ENCODE data around the gene LARP4.
A peak's percentile ranks its signal among the peaks of the same experiment; 100 is the strongest.
"Not testable (repeated sequence)": the region's sequence is repeated elsewhere in the genome, so short reads cannot be mapped to it uniquely, and the experiment has no call there.

Gene LARP4

GRCh38 chr12:50488801-50489200, 88.1 kb downstream of the LARP4 start:
- DNase-seq: no peak

- not testable (repeated sequence) for DNase-seq
Observed at GRCh38 chr12:50498119-50498518, 97.4 kb downstream of the LARP4 start.

- DNase-seq: peak; percentile 98
Observed at GRCh38 chr12:50504798-50505674, 104.4 kb downstream of the LARP4 start, which contains the start of gene DIP2B. Gene DIP2B, plus strand, starts transcription at chr12:50504985. Its CDS starts 156 bp downstream, at chr12:50505141.

DNA sequence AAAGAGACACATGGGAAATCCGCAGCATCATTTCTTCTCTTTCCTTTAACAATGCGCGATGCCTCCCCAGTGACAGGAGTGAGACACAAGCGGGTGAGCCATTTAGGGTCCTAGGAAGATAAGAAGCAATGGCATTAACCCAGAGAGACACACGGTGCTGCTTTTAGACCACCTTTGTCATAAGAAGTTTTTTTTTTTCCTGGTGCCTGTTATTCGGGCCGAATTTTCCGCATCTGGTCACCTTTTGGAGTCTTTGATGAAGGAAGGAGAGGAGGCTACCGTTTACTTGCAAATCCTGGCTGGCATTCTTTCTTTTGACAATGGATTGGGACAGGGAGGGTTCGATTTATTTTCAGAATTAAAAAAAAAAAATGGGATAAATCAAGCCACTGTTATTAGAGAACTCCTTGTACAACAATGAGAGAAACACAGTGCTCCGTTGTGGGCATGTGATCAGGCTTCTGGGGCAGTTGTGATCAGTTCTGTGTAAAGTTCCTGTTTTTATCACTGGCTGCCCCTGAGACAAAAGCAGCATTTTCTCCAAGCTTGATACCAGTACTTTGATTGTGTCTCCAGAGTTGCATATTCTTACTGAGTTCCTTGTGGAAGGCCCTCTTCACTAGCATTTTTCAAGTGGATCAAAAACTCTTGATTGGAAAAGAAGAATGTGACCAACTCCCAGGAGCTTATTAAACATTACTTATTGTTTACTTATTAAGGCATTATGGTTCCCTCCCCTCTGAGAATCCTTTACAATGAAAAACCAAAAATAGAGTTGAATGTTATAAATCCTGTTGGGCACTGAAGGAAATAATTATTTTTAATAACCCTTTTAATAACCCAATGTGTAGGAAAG, 105.2 kb downstream of the LARP4 start:
- DNase-seq: no peak

- DNase-seq: no peak
Observed at GRCh38 chr12:50506753-50507473, 106.2 kb downstream of the LARP4 start.

DNA sequence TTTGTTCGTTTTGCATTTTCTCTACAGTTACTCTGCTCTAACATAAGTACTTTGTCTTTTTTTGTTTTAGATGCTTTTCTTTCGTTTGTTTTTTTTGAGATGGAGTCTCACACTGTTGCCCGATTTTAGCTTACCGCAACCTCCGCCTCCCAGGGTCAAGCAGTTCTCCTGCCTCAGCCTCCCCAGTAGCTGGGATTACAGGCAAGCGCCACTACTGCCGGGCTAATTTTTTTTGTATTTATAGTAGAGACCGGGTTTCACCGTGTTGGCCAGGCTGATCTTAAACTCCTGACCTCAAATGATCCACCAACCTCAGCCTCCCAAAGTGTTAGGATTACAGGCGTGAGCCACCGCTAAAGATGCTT, 106.8 kb downstream of the LARP4 start:
- no peak for DNase-seq

DNA sequence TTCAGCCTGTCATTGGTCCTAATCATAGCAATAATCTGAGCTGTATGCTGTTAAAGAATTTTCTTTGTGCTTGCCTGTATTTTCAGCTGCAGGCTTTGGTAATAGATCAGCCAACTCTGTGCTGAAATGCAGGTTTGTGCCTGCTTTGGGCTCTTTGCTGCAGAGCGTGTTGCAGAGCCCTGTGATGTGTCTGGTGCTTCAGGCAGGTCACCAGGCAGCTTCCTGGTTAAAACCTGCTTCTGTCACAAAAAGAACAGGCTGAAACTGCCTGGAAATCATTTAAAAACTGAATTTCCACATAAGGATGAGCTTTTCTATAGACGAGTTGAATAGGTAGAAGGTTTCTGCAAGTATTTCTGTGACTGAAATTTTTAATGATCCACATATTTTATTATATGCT, 107.2 kb downstream of the LARP4 start:
- no peak for DNase-seq

DNA sequence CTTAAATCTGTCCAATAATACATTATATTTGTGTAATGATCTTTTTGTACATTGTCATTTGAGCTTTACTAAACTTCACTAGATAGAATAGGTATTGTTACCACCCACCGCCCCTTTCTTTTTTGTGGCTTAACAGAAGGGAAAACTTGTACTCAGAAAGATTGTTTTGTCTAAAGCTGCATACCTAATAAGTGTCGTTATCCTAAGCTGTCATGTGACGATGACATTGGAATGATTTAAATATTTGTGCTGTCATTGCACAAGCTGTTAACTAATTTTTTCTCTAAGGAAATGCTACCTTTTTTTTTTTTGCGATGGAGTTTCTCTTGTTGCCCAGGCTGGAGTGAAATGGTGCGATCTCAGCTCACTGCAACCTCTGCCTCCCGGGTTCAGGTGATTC, 107.7 kb downstream of the LARP4 start:
- DNase-seq: no peak

DNA sequence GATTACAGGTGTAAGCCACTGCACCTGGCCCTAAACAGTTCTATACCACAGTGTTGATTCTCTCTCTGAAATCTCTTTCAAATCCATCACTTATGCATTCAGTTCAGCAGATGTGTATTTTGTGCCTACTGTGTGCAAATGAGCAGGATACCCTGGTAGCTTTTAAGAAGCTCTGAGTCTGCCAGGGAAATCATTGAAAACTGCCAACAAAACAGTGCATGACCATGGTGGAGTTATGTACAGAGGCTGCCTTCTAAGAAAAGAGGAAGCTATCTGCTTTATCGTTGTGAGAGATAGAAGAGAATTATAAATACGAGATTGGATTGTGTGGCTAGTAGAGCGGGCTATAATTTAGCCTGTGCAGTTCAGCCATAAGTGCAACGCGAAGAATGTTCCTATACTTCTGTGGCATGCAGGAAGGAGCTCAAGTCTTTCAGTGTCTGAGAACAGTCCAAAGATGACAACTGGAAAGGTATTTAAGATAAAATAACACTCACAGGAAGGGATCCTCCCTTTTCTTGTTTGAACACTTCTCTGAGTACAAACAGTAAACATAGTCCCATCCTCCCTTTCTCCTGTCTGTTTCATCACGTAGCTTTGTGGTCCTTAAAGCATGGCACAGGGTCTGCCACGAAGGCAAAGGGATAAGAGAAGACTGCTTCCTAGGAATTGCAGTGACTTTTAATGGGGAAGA, 108.4 kb downstream of the LARP4 start:
- DNase-seq: no peak

DNA sequence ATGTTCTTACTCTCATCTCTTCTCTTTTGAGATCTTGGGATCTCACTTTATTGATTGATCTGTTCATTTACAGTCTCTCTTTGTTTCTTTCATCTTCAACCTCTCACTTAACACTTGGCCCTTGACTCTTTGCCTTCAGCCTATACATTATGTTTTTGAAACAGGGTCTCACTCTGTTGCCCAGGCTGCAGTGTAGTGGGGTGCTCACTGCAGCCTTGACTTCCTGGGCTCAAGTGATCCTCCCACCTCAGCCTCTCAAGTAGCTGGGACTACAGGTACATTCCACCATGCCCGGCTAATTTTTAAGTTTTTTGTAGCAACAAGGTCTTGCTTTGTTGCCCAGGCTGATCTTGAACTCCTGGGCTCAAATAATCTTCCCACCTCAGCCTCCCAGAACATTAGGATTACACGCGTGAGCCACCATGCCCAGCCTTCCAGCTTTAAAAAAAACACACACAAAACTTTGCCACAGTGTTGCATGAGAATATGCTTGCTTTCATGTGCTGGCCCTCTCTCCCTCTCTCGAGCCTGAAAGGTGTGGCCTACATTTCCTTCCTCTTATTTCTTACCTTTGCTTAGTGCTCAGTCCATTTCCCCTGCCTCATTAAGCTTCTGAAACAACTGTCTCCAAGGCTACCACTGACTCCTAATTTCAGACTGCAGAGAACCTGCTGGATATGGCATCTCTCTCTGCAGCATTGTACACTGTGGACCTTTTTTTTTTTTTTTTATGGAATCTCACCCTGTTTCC, 114.0 kb downstream of the LARP4 start:
- DNase-seq: no peak

DNA sequence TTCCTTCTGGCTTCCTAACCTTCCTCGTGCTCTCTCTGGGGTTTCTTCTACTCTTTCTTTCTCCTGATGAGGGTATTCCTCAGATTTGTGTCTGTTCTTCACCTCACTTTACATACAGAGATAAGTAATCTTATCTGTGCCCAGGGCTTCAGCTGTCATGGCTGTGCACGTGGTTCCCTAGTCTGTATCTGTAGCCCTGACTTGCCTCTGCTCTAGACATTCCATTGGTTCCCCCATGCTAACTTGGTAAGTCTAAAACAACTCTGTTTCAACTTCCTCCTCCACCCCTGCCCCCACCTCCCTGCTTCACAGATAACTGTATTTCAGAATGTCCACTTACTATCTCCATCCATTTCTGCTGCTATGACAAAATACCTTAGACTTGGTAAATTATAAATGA, 114.9 kb downstream of the LARP4 start:
- no peak for DNase-seq

DNA sequence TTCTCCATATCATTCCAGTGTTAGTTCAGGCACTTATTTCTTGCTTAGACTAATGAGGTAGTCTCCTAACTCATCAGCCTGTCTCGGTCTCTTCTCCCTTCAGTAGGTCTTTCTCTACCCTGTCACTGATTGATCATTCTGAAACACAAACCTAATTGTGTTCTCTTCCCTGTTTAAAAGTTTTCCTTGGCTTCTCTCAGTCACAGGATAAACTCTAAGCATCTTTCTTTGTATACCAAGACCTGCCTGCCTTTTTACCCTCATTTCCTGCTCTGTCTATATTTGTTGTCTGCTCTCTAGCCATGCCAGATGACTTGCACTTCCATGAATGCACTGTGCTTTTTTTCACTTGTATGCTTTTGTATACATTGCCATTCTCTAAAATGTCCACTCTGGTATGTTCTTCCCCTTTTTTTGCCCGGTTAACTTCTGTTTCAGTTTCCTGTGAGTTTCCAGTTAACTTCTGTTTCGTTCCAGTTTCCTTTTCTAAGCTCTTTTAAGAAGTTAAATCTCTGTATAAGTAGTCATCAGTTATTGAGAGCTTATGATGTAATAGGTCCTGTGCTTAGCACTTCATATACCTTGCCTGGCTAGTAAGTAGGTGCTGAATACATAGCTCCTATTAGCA, 116.8 kb downstream of the LARP4 start:
- no peak for DNase-seq

DNA sequence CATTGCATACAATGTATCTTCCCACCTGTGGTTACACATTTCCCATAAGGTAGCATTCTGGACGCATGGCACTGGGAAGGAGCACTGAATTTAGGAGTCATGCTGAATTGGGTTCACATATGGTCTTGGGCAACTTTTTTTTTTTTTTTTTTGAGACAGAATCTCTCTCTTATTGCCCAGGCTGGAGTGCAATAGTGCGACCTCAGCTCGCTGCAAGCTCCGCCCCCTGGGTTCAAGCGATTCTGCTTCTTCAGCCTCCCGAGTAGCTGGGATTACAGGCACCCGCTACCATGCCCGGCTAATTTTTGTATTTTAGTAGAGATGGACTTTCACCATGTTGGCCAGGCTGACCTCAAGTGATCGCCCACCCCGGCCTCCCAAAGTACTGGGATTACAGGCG, 117.4 kb downstream of the LARP4 start:
- no peak for DNase-seq

GRCh38 chr12:50519353-50519752, 118.7 kb downstream of the LARP4 start:
- no peak for DNase-seq

DNA sequence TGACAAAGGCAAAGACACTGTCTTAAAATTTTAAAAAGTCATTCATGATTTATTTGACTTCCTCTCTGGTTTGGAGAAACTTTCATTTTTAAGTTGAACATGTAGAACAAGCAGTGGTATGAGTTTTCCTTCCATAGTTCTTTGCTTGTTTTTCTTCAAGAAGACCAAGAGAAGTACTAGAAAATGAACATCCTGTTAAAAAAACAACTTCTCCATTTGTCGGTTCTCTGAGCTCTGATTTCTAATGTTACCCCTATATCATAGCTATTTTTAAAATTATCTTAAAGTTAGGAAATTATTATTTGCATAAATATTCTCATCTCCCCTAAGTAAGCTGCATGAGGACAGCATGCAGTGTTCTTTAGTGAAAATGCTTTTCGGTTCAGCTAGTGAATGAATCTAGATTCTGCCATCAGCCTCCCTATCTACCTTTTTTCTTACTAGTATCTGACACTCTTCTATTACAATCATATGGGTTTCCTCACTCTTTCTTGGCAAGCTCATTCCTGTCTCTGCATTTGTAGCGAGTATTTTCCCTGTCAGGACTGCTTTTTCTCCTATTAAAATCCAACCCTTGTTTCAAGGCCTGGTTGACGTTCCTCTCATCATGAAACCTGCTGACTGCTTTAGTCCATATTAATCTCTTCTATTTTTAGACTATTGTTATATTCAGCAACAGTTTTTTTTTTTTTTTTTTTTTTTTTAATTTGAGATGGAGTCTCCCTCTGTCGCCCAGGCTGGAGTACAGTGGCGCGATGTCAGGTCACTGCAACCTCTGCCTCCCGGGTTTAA, 119.9 kb downstream of the LARP4 start:
- no peak for DNase-seq

- DNase-seq: not testable (repeated sequence)
Observed at GRCh38 chr12:50521781-50522180, 121.1 kb downstream of the LARP4 start.

GRCh38 chr12:50523772-50524171, 123.1 kb downstream of the LARP4 start:
- no peak for DNase-seq

GRCh38 chr12:50524621-50525020, 123.9 kb downstream of the LARP4 start:
- no peak for DNase-seq

DNA sequence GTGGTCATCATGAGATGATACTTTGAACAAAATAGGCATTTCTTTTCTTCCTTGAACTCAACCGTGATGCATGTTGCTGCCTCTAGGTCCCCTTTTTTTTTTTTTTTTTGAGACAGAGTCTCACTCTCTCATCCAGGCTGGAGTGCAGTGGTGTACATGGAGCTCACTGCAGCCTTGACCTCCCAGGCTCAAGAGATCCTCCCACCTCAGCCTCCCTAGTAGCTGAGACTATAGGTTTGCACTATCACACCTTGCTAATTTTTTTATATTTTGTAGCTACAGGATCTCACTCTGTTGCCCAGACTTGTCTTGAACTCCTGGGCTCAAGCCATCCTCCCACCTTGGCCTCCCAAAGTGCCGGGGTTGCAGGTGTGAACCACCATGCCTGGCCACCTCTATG, 124.7 kb downstream of the LARP4 start:
- DNase-seq: no peak

- no peak for DNase-seq
Observed at GRCh38 chr12:50527359-50527726, 126.7 kb downstream of the LARP4 start.

DNA sequence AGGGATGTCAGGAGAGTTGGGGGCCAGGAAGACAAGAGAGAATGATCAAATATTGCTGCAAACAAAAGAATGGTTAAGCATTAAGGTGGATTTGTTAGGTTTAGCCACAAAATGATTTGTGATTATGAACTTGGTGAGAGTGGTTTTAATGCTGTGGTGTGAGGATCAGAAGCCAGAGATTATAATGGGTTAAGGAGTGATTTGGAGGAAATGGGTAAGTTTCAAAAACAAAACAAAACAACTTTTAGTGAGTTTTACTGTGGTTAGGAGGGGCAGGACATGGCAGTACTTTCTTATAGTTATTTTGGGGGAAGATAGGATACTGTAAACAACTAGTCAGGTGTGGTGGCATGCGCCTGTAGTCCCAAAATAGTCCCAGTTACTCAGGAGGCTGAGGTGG, 128.1 kb downstream of the LARP4 start:
- no peak for DNase-seq

Measured in stimulated activated CD4-positive, alpha-beta T cell treated with anti-CD3 and anti-CD28 coated beads, Interleukin-15, amount 100 ng/mL, for 24 hours (primary cell).